Stimulated activated CD4-positive, alpha-beta T cell treated with anti-CD3 and anti-CD28 coated beads, Interleukin-2, amount 100 ng/mL, for 48 hours (primary cell): ENCODE results near the gene MYO16.

Experiments used
- DNase-seq, 2 donors: peaks; one replicate each; pipeline ENCODE4 v3.0.0-alpha.2; 2020

MYO16 gene

GRCh38 chr13:108813587-108814170, 184.3 kb downstream of the MYO16 start:
- DNase-seq, result no peak

- DNase-seq, result no peak
Observed at GRCh38 chr13:108816375-108816774, 187.0 kb downstream of the MYO16 start.

- DNase-seq, result no peak
Observed at GRCh38 chr13:108827646-108828045, 198.2 kb downstream of the MYO16 start.

GRCh38 chr13:108828086-108828815, 198.8 kb downstream of the MYO16 start:
- DNase-seq, result no peak

- DNase-seq, result no peak
Observed at GRCh38 chr13:108830916-108831315, 201.5 kb downstream of the MYO16 start.

- DNase-seq, result no peak
Observed at GRCh38 chr13:108833531-108833930, 204.1 kb downstream of the MYO16 start.

- DNase-seq, result no peak
Observed at GRCh38 chr13:108834193-108834592, 204.8 kb downstream of the MYO16 start.

- no peak for DNase-seq
Observed at GRCh38 chr13:108835083-108835482, 205.7 kb downstream of the MYO16 start.

GRCh38 chr13:108850691-108851090, 221.3 kb downstream of the MYO16 start:
- DNase-seq, result no peak

- DNase-seq, result no peak
Observed at GRCh38 chr13:108851660-108852059, 222.2 kb downstream of the MYO16 start.

GRCh38 chr13:108853031-108853430, 223.6 kb downstream of the MYO16 start:
- DNase-seq, result no peak

- no peak for DNase-seq
Observed at GRCh38 chr13:108855737-108856387, 226.5 kb downstream of the MYO16 start.

- no peak for DNase-seq
Observed at GRCh38 chr13:108858676-108859075, 229.3 kb downstream of the MYO16 start.

GRCh38 chr13:108859197-108860012, 230.0 kb downstream of the MYO16 start:
- no peak for DNase-seq

GRCh38 chr13:108860418-108860817, 231.0 kb downstream of the MYO16 start:
- DNase-seq, result no peak

GRCh38 chr13:108877300-108877699, 247.9 kb downstream of the MYO16 start:
- DNase-seq, result no peak

GRCh38 chr13:108878732-108879131, 249.3 kb downstream of the MYO16 start:
- DNase-seq, result no peak

- DNase-seq, result no peak
Observed at GRCh38 chr13:108889324-108889984, 260.0 kb downstream of the MYO16 start.

- DNase-seq, result no peak
Observed at GRCh38 chr13:108895220-108895704, 265.9 kb downstream of the MYO16 start.

GRCh38 chr13:108897955-108898354, 268.5 kb downstream of the MYO16 start:
- DNase-seq, result no peak

- DNase-seq, result no peak
Observed at GRCh38 chr13:108902405-108903155, 273.2 kb downstream of the MYO16 start.

GRCh38 chr13:108903613-108904012, 274.2 kb downstream of the MYO16 start:
- DNase-seq, result no peak
